CD4-positive, alpha-beta T cell treated with Interleukin-2 at 100 ng/mL for 4 hours (primary cell): ENCODE results near the gene COPS8.

Source experiments
- DNase-seq: peaks from one replicate; pipeline ENCODE4 v3.0.0-alpha.2; 2020; ENCODE audit warnings: low spot score

COPS8 gene

GRCh38 chr2:237131749-237132533 lies 46.3 kb downstream of the COPS8 start:
- DNase-seq = no peak

DNA sequence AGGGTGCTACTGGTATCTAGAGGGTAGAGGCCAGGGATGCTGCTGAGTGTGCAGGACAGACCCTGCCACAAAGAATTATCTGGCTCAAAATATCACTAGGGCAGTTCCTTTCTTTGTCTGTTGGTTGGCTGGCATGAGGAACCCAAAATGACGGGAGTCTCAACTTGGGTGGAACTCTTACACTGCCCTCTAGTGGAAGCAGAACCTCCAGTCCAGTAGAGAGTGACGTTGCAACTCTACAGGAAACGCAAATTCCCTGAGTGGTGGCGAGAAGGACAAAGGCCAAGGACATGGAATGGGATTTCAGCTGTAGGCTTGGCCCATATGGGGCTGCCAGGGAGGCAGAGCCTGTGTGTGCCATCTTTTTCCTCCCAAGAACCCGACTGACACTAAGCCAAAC lies 47.1 kb downstream of the COPS8 start:
- DNase-seq = no peak

DNA sequence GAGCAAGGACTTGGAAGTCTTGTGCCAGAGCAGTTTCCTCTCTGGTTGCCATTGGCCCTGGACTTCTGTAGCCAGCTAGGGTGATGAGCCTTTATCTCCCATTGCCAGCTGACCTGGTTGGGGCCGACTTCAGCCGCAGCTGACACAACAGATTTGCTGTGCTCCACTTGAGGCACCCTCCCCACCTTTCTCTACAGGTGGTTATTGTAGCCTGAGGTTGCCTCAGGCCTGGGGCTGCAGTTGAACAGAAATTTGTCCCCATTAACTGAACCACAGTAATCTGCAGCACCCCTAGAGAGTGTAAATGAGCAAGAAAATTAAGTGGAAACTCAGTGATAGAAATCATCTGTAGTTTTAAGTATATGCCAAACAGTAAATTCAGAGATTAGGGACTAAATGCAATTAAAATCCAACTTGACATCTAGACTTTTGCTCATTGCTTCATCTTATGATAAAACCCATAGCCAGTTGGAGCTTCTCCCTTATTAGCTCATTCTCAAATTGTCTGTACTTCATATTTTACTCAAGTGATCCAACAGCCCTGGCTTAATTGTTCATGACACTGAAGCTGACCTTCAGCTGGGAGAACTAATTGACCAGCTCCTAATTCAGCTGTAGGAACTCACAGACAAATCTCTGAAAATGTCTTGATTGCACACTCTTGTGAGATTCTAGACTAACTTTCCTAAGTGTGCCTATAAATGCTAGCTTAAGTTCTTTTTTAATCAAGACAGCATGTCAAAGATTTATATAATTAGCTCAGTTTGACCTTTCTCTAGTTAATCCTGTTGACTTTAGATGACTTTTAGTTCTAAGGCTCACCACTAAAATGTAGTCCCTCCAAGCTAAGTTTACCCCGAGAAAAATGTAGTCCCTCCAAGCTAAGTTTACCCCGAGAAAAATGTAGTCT lies 48.9 kb downstream of the COPS8 start:
- no peak for DNase-seq

DNA sequence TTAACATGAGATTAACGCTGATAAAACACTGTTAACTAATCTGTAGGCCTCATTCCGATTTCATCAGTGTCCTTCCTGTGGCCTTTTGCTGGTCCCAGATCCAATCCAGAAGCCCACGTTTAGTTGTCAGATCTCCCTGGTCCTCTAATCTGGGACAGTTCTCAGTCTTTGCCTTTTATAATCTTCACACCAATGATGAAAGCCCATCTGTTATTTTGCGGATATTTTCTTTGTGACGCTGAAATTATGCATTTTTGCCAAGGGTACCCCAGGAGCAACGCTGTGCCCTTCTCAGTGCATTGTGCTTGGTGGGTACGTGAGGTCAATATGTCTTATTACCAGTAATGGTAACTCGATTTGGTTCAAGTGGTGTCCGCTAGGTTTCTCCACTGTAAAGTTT lies 51.1 kb downstream of the COPS8 start:
- no peak for DNase-seq

DNA sequence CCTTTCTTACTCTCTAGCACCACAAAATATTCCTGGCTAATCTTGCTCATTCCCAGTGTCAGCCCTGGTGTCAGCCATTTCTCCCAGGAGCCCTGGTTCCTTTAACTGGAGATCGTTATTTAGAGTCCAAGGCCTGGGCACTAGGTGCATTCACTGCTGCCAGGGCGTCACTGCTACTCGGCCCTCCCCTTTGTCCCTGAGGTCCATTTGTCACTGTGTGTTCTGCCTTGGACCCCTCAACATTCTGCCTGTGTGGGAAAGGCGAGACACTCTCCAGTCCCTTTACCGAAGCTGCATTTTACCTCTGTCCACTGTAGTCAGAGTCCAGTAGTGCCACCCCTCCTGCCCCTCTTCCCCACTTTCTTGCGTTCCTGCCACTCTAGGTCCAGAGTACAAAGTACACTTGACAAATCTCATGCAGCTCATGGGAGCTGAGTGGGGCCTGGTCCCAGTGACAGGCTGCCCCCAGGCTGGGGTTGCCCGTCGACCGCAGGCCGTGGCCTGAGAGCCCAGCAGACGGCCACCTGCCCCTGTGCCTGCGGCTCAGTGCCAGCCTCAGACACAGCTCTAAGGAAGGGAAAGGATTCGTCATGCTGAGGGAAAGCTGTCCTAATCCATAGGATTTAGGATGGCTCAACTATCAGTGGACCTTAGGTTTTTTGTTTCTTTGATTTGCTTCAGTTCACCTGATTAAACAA lies 52.1 kb downstream of the COPS8 start:
- DNase-seq = no peak

DNA sequence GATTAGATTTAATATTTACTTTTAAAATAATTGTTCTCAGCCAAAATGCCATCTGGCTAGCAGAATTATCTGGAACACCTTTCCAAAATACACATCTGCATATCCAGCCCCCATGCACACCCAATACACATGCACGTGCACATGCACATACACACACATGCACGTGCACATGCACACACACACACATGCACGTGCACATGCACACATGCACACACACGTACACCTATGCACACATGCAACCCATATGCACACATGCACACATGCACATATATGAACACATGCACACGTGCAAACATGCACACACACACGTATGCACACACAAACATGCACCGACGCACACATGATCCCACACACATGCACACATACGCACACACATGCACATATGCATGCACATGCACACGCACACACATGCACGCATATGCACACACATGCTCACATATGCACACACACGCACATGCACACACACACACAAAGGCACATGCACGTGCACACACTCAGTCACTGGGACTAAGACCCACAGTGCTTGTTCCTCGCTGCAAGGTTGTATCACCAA lies 53.5 kb downstream of the COPS8 start:
- no peak for DNase-seq

GRCh38 chr2:237140689-237141285 lies 55.1 kb downstream of the COPS8 start:
- no peak for DNase-seq

GRCh38 chr2:237141571-237142051 lies 55.9 kb downstream of the COPS8 start:
- DNase-seq = no peak

GRCh38 chr2:237143118-237143517 lies 57.4 kb downstream of the COPS8 start:
- no peak for DNase-seq

DNA sequence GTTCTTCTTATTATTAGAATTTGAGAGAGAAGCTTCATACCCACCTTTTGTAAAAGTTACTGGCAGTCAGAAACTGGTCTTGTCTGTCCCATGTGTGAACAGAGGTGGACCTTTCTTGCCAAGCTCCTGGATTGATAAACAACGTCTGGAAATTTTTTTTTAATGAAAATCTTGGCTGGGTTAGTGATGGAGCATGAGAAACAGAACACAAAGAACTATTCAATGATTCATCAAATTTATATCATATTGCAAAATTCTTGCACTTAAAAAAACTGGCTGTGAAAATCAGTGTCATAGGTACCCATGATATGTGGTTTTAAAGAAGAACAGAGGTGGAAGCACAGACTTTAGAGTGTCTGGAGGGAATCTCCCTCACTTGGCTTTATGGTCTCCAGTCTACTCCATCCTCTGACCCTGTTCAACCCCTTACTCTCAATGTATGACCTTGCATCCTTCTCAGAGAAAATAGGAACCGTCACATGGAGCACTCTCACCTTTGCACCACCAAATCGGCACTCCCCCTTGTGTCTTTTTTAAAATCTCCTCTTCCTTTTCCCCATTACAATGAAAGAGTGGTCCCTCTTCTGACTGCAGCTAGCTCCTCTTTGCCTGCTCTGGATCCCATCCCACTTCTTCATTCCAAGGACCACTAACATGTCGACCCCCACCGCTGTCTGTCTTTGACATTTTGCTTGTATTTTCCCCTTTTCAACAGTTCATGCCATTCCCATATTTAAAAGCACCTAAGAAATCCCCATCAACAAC lies 58.2 kb downstream of the COPS8 start:
- no peak for DNase-seq

DNA sequence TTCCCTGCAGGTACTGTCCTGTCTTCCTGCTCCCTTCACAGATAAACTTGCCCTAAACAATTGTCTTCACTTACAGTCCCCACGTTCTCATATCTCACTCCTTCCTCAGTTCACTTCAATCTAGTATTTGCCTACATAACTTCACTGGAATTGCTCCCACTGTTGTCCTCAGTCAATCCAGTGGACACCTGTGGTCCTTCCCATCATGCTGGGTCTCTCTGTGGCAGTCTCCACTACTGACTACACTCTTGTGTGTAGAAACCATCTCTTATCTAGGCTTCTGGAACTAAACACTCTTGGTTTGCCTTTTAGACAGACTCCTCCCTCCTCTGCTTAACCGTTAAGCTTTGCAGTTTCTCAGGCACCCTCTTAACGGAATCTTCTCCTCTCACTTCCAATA lies 58.8 kb downstream of the COPS8 start:
- DNase-seq = no peak

DNA sequence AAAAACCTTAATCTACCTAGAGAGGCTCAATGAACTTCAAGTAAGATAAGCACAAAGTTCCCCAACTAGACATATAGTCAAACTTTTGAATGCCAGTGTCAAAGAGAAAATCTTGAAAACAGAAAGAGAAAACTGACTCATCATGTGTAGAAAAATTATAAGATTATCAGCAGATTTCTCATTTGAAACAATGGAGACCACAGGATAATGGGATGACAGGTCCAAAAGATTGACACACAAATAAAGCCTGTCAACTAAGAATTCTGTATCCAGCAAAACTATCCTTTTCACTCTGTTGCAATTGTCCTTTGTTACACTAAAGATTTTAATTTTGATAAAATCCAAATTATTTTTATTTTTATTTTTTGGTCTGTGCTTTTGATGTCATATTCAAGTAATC lies 61.6 kb downstream of the COPS8 start:
- DNase-seq = no peak

DNA sequence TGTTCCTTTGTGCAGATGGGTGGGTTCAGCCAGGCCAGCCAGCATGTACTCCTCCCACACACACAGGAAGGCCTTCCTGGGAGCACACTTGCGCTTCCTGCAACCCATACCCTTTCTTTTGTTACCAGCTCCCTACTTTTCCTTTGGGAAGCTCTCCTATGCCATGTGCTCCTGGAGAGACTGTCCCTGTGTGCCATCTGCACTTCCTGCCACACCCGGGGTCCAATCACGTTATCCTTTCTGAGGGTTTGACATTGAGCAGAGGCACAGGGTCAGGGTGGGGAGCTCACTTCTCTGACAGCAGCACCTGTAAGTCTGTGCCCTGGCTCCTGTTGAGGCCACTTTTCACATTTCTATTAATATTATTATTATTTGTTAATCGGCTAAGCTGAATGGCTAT lies 62.9 kb downstream of the COPS8 start:
- no peak for DNase-seq

DNA sequence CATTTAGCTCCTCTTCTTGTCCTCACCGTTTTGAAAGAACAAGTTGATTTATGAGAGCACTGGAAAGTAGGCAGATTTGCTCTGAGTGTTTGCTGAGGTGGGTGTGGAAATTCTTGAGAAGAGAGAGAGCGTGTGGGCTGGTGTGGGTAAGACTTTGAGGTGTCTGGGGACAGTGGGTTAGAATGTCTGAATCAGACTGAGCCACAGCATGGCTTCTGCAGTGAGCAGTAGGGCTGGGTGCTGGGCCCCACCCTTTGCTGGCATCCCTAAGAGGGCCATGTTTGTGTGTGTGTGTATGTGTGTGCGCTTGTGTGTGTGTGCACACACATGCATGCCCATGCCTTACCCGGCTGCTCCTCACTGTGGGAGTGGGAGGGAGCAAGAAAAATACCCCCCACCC lies 63.7 kb downstream of the COPS8 start:
- no peak for DNase-seq
